H1 (cell line): Measurements from ENCODE around the gene MYO1D. TPM values are rescaled to one million over a fixed set of nuclear protein-coding genes. Genes with fewer than 3 reads are reported as not detected.

Experiments used
- CTCF ChIA-PET: fragments of 300-600 bp; sonication (Branson Sonifier 250); formaldehyde crosslinking; loops from one replicate; lab custom pipeline; 2021; ENCODE audit not compliant: partially characterized antibody; lab: Charles Lee
- POLR2A ChIA-PET: fragments of 300-600 bp; sonication (Branson Sonifier 250); formaldehyde crosslinking; loops from one replicate; lab custom pipeline; 2021; ENCODE audit warnings: inconsistent platforms; ENCODE audit not compliant: partially characterized antibody; lab: Charles Lee
- DNase-seq, 2 experiments: peaks; one replicate each; pipeline versions ENCODE4 v3.0.0 to v3.0.0-alpha.2; 2010 to 2022; ENCODE audit warnings: low spot score in 2 of 2, low read depth in 1 of 2, mixed read lengths in 1 of 2
- FAIRE-seq: peaks from 2 replicates; lab custom pipeline; 2011; peaks lifted over from hg19 to GRCh38; lab: Jason Lieb, UNC
- H2AFZ ChIP-seq: 2 replicates; pipeline ENCODE4 v1.8.1; 2012; ENCODE audit warnings: low read length, inconsistent platforms
- H2AK5ac ChIP-seq: 2 replicates; pipeline ENCODE4 v1.6.1; 2013; ENCODE audit warnings: low read depth, low read length
- H2BK120ac ChIP-seq: replicated peaks from 2 replicates; pipeline ENCODE3; 2013; ENCODE audit warnings: low read depth, low read length, inconsistent platforms
- H2BK12ac ChIP-seq: 2 replicates; pipeline ENCODE4 v1.6.1; 2013; ENCODE audit warnings: low read depth, low read length
- H2BK15ac ChIP-seq: 2 replicates; pipeline ENCODE4 v1.6.1; 2013; ENCODE audit warnings: low read length
- H2BK20ac ChIP-seq: 2 replicates; pipeline ENCODE4 v1.6.1; 2013; ENCODE audit warnings: low read length
- H2BK5ac ChIP-seq: 2 replicates; pipeline ENCODE4 v1.6.1; 2013; ENCODE audit warnings: low read depth, low read length
- H3K14ac ChIP-seq: 2 replicates; pipeline ENCODE4 v1.6.1; 2013; ENCODE audit warnings: inconsistent platforms; ENCODE audit not compliant: insufficient read length
- H3K18ac ChIP-seq: 2 replicates; pipeline ENCODE4 v1.6.1; 2013; ENCODE audit warnings: low read length; ENCODE audit errors: extremely low read depth
- H3K23ac ChIP-seq: 2 replicates; pipeline ENCODE4 v1.6.1; 2013; ENCODE audit warnings: inconsistent platforms; ENCODE audit not compliant: insufficient read length
- H3K23me2 ChIP-seq: 2 replicates; pipeline ENCODE4 v1.6.1; 2013; ENCODE audit warnings: low read depth, low read length
- H3K27ac ChIP-seq: 2 replicates; pipeline ENCODE4 v1.6.1; 2011; ENCODE audit warnings: low read depth, low read length, inconsistent platforms
- H3K27me3 ChIP-seq, 4 experiments: replicated peaks in 1 of 4; 1 replicate in 1 of 4; 2 replicates in 3 of 4; pipeline versions ENCODE4 v1.6.1 to v1.8.1; 2011 to 2013; ENCODE audit warnings: low read length in 3 of 4, mild to moderate bottlenecking in 3 of 4, inconsistent platforms in 2 of 4, mixed read lengths in 2 of 4, moderate library complexity in 1 of 4; ENCODE audit not compliant: control insufficient read depth in 3 of 4, insufficient read depth in 3 of 4; ENCODE audit errors: extremely low read depth in 1 of 4
- H3K36me3 ChIP-seq, 4 experiments: 2 replicates each; pipeline versions ENCODE4 v1.6.1 to v1.8.1; 2011 to 2013; ENCODE audit warnings: mild to moderate bottlenecking in 4 of 4, low read length in 3 of 4, moderate library complexity in 2 of 4, control low read depth in 1 of 4, inconsistent platforms in 1 of 4; ENCODE audit not compliant: insufficient read depth in 4 of 4, control insufficient read depth in 2 of 4
- H3K4ac ChIP-seq: replicated peaks from 2 replicates; pipeline ENCODE3; 2013; ENCODE audit warnings: low read length, low read depth, mixed read lengths, inconsistent platforms; ENCODE audit not compliant: insufficient read length
- H3K4me1 ChIP-seq, 4 experiments: replicated peaks in 1 of 4; 1 replicate in 1 of 4; 2 replicates in 3 of 4; pipeline versions ENCODE4 v1.6.1 to v1.8.1; 2011 to 2013; ENCODE audit warnings: low read length in 3 of 4, inconsistent platforms in 2 of 4, mixed read lengths in 1 of 4; ENCODE audit not compliant: insufficient read depth in 4 of 4, control insufficient read depth in 3 of 4
- H3K4me2 ChIP-seq, 2 experiments: 2 replicates each; pipeline versions ENCODE4 v1.6.1 to v1.8.1; 2011 to 2013; ENCODE audit warnings: low read depth in 2 of 2, low read length in 2 of 2, control low read depth in 1 of 2, inconsistent platforms in 1 of 2, mild to moderate bottlenecking in 1 of 2; ENCODE audit not compliant: insufficient read depth in 1 of 2
- H3K4me3 ChIP-seq, 4 experiments: fragments of 200-600, 300-600 bp in 1 of 4; sonication (generic), shearing (Covaris generic), sonication (Bioruptor Twin) in 1 of 4; 2 replicates each; pipeline versions ENCODE4 v1.5.1 to v1.8.1; 2011 to 2016; ENCODE audit warnings: low read length in 4 of 4, low read depth in 3 of 4, control low read depth in 2 of 4, inconsistent platforms in 2 of 4, mild to moderate bottlenecking in 2 of 4, mixed read lengths in 1 of 4, moderate library complexity in 1 of 4; ENCODE audit not compliant: insufficient read depth in 2 of 4; ENCODE audit errors: extremely low read depth in 1 of 4
- H3K56ac ChIP-seq: replicated peaks from 2 replicates; pipeline ENCODE3; 2013; ENCODE audit warnings: low read depth, mild to moderate bottlenecking, mixed read lengths, low read length, inconsistent platforms; ENCODE audit not compliant: insufficient read length
- H3K79me1 ChIP-seq: 2 replicates; pipeline ENCODE4 v1.6.1; 2013; ENCODE audit warnings: low read depth, low read length, control low read depth
- H3K79me2 ChIP-seq, 2 experiments: 2 replicates each; pipeline versions ENCODE4 v1.6.1 to v1.8.1; 2012 to 2013; ENCODE audit warnings: low read length in 2 of 2, mild to moderate bottlenecking in 2 of 2, inconsistent platforms in 1 of 2; ENCODE audit not compliant: insufficient read depth in 2 of 2, control insufficient read depth in 1 of 2
- H3K9ac ChIP-seq, 4 experiments: replicated peaks in 1 of 4; 1 replicate in 1 of 4; 2 replicates in 3 of 4; pipeline versions ENCODE4 v1.6.1 to v1.8.1; 2011 to 2013; ENCODE audit warnings: low read depth in 3 of 4, low read length in 3 of 4, control low read depth in 2 of 4, mild to moderate bottlenecking in 2 of 4, moderate library complexity in 2 of 4, inconsistent platforms in 1 of 4; ENCODE audit errors: extremely low read depth in 1 of 4
- H3K9me3 ChIP-seq, 2 experiments: 2 replicates each; pipeline versions ENCODE4 v1.6.1 to v1.8.1; 2012 to 2013; ENCODE audit warnings: mild to moderate bottlenecking in 2 of 2, moderate library complexity in 2 of 2, control low read depth in 1 of 2, inconsistent platforms in 1 of 2, low read depth in 1 of 2, low read length in 1 of 2, mixed read lengths in 1 of 2; ENCODE audit not compliant: insufficient read depth in 2 of 2
- H4K20me1 ChIP-seq, 2 experiments: replicated peaks in 1 of 2; 2 replicates each; pipeline versions ENCODE3 to v1.8.1; 2011 to 2013; ENCODE audit warnings: inconsistent platforms in 2 of 2, low read length in 2 of 2, mild to moderate bottlenecking in 1 of 2; ENCODE audit not compliant: insufficient read depth in 2 of 2, control insufficient read depth in 1 of 2
- H4K5ac ChIP-seq: 2 replicates; pipeline ENCODE4 v1.6.1; 2013; ENCODE audit warnings: low read length, low read depth, mixed read lengths, inconsistent platforms; ENCODE audit not compliant: insufficient read length
- H4K8ac ChIP-seq: 2 replicates; pipeline ENCODE4 v1.8.0; 2013; ENCODE audit warnings: mild to moderate bottlenecking, moderate library complexity, low read length, inconsistent platforms; ENCODE audit not compliant: insufficient read depth; ENCODE audit errors: extremely low read depth
- H4K91ac ChIP-seq: replicated peaks from 2 replicates; pipeline ENCODE3; 2013; ENCODE audit warnings: low read length, mixed read lengths, inconsistent platforms; ENCODE audit not compliant: insufficient read length
- ASH2L ChIP-seq: fragments of 200-600, 300-600 bp; sonication (generic); IDR thresholded peaks from one replicate; pipeline ENCODE4 v1.7.1; 2017; ENCODE audit warnings: low read length
- BACH1 ChIP-seq: IDR thresholded peaks from 2 replicates; pipeline ENCODE4 v1.6.1; 2012; ENCODE audit warnings: low read length, improper control_type of control experiment
- CHD2 ChIP-seq: IDR thresholded peaks from 2 replicates; pipeline ENCODE4 v1.6.1; 2012; ENCODE audit warnings: low read length, improper control_type of control experiment
- CREB1 ChIP-seq: IDR thresholded peaks from 2 replicates; pipeline ENCODE4 v1.6.1; 2012; ENCODE audit warnings: inconsistent platforms
- POU5F1 ChIP-seq: IDR thresholded peaks from 2 replicates; pipeline ENCODE4 v1.6.1; 2011; ENCODE audit warnings: low read depth, mild to moderate bottlenecking, low read length, moderate library complexity
- RAD21 ChIP-seq, 2 experiments: IDR thresholded peaks in 1 of 2; conservative IDR thresholded peaks in 1 of 2; 2 replicates each; pipeline ENCODE4 v1.6.1; 2011; ENCODE audit warnings: low read depth in 2 of 2, low read length in 2 of 2, improper control_type of control experiment in 1 of 2, inconsistent platforms in 1 of 2, mild to moderate bottlenecking in 1 of 2, moderate library complexity in 1 of 2
- RNF2 ChIP-seq: fragments of 200-900, 300-1000 bp; sonication (generic); IDR thresholded peaks from 2 replicates; pipeline ENCODE4 v1.7.1; 2016; ENCODE audit warnings: borderline replicate concordance, low read depth, mild to moderate bottlenecking, antibody characterized with exemption, low read length; ENCODE audit not compliant: poor library complexity, severe bottlenecking; ENCODE audit errors: missing control alignments
- SAP30 ChIP-seq: fragments of 300-600 bp; sonication (generic); IDR thresholded peaks from 2 replicates; pipeline ENCODE4 v1.7.1; 2012; ENCODE audit warnings: low read length, moderate library complexity, mild to moderate bottlenecking, inconsistent platforms; ENCODE audit not compliant: insufficient read depth, insufficient replicate concordance
- SP1 ChIP-seq: IDR thresholded peaks from 2 replicates; pipeline ENCODE4 v1.6.1; 2011; ENCODE audit warnings: low read depth, low read length
- SP4 ChIP-seq: IDR thresholded peaks from 2 replicates; pipeline ENCODE4 v1.6.1; 2012; ENCODE audit warnings: low read length, inconsistent platforms
- SRF ChIP-seq: IDR thresholded peaks from 2 replicates; pipeline ENCODE4 v1.6.1; 2011; ENCODE audit warnings: mild to moderate bottlenecking, low read depth, low read length, moderate library complexity
- TEAD4 ChIP-seq: IDR thresholded peaks from 2 replicates; pipeline ENCODE4 v1.6.1; 2012; ENCODE audit warnings: low read depth, low read length, inconsistent platforms, mixed read lengths
- ZNF274 ChIP-seq: IDR thresholded peaks from 2 replicates; pipeline ENCODE4 v1.7.0; 2012; ENCODE audit warnings: low read length, borderline replicate concordance; ENCODE audit errors: extremely low read depth
- WGBS, 2 experiments: shearing (Covaris generic) in 1 of 2; methylation state at CpG; one replicate each; pipeline versions ENCODE4 v1.1.6 to v1.1.7; 2013 to 2015; ENCODE audit warnings: low lambda C conversion rate in 2 of 2, mixed read lengths in 2 of 2, inconsistent platforms in 1 of 2, low coverage in 1 of 2, missing lambda C conversion rate in 1 of 2; ENCODE audit not compliant: insufficient replicate concordance in 2 of 2, insufficient coverage in 1 of 2, insufficient read length in 1 of 2; ENCODE audit errors: extremely low coverage in 1 of 2, missing lambda C conversion rate in 1 of 2; 5-methylcytosine and 5-hydroxymethylcytosine counted together
- polyA plus RNA-seq, 7 experiments: library from polyadenylated mRNA; depleted of rRNA in 3 of 7; stranded (reverse) in 5 of 7; unstranded in 2 of 7; fragments of >200 nt in 5 of 7; fragments of 200-250 nt in 2 of 7; gene quantifications; 1 replicate in 5 of 7; 2 replicates in 1 of 7; 4 replicates in 1 of 7; pipeline versions ENCODE4 v1.2.1 to v1.2.3, GENCODE V29; 2011 to 2013; ENCODE audit warnings: missing spikeins in 2 of 7, mixed read lengths in 2 of 7
- total RNA-seq: library from RNA; stranded (reverse); fragmentation: NEBNext Ultra II Directional; extraction: Animal tissue kit (Norgen Biotek cat#: 25700); gene quantifications from 2 replicates; pipeline ENCODE4 v1.2.1, GENCODE V29; 2021

The MYO1D gene
- total and polyA plus RNA-seq, 2 of the 8 experiments (the other 6 are each of a cell fraction or from before 2014, with no cell fraction given), result 6.5 to 25.4 TPM

GRCh38 chr17:32470405-32471167 lies 406.3 kb downstream of the MYO1D start:
- ChIA-PET CTCF (interaction anchor here (1.0 to 4.3 kb wide), 5 partner anchors 9 to 119 kb away, joined by 3 to 33 read pairs (median 4); partner anchors contain the start of gene PSMD11), POLR2A (interaction anchor here (1.2 to 2.5 kb wide), 5 partner anchors 9 to 23 kb away, joined by 3 to 11 read pairs (median 5); partner anchors contain the start of gene CDK5R1)
- Histone ChIP-seq H3K23me2 (no peaks in the 10 kb centered on the region), H3K4ac (no peak overlapping the region), H3K4me2 (no peak overlapping the region), H2BK120ac (no peak overlapping the region), H3K14ac (no peak overlapping the region), H2BK15ac (no peak overlapping the region), H2BK20ac (no peak overlapping the region), H3K9ac (no peak overlapping the region), H3K27me3 (no peaks in the 10 kb centered on the region), H3K79me2 (peaks cover 0 to 17% of the 10 kb centered on the region in 2 experiments; a peak in 1 of 4 replicates), H4K5ac (no peak overlapping the region), H2BK12ac (no peak overlapping the region), H3K4me3 (no peak overlapping the region), H3K56ac (no peak overlapping the region), H3K4me1 (no peaks in the 10 kb centered on the region), H2AFZ (no peak overlapping the region), H4K91ac (no peak overlapping the region), H3K18ac (no peak overlapping the region), H3K9me3 (no peaks in the 10 kb centered on the region), H4K8ac (no peak overlapping the region), H3K79me1 (no peaks in the 10 kb centered on the region; the same call in 1 of the 2 replicates), H3K23ac (no peak overlapping the region), H3K36me3 (peaks cover 24 to 78% (median 65%) of the 10 kb centered on the region in 4 experiments), H3K27ac (no peak overlapping the region), H2BK5ac (no peak overlapping the region), H4K20me1 (peaks cover 0 to 3% of the 10 kb centered on the region in 2 experiments), H2AK5ac (no peak overlapping the region)
- no peak for FAIRE-seq
- no peak for DNase-seq
- WGBS, 2 experiments, result 96% methylated on average over 6 of the region's 6 CpGs; no CpG with 5 or more reads in 1 of the 2 experiments
- no peak for TF ChIP-seq SP4
- TF ChIP-seq SP1, result no peak
- no peak for TF ChIP-seq SAP30
- TF ChIP-seq RNF2, result no peak
- no peak for TF ChIP-seq RAD21 (IDR thresholded peaks at IDR 0.05 in 1 of 2, conservative IDR thresholded peaks at IDR 0.05 in 1 of 2; ENCODE audit: low read depth in 2 of 2, low read length in 2 of 2)
- TF ChIP-seq CHD2, result no peak
- no peak for TF ChIP-seq CREB1
- TF ChIP-seq ASH2L, result no peak
- TF ChIP-seq POU5F1, result no peak
- TF ChIP-seq TEAD4, result no peak
- TF ChIP-seq SRF, result no peak
- no peak for TF ChIP-seq ZNF274
- TF ChIP-seq BACH1, result no peak
